HG02938 (cell line): ENCODE results near the gene SPATA20.

ENCODE experiments used
- ATAC-seq: cut with Tn5 transposase; IDR thresholded peaks from one replicate; pipeline ENCODE4 v1.9.1; 2021; ENCODE audit warnings: mild to moderate bottlenecking, moderate library complexity; ENCODE audit not compliant: unreplicated experiment

SPATA20 gene

DNA sequence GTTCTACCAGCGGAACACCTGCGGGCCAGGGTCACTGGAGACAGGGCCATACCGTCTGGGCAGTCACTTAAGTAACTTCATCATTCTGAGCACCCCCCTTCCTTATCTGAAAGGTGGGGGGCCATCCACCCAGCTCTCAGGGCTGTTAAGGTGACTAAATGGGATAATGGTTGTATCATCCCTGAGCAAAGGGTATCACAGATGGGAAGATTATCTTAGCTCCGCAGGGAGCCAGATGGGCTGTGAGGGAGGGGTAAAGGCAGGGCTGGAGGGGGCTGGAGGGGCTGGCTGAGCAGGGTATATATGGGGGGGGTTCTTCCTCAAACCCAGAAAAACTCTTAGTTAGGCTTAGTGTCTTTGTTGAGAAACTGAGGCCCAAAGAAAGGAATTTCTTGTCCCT is 10.7 kb downstream of the SPATA20 start:
- ATAC-seq, result no peak

DNA sequence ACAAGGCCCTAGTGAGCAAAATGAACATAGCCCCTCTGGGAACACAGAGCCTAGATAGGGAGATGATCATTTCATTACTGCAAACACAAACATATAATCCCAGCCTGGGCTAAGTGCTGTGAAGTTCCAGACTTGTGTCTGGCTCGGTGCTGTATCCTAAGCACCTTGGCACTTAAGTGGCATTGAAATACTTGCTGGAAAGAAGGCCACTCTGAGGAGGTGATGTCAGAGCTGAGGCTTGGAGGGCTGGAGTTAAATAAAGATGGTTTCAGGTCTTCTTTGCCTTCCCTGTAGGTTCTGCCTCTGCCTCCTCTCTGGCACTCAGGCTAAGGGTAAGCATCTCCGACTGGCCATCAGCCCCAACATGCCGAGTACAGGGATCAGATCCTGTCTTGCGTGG is 11.1 kb downstream of the SPATA20 start:
- no peak for ATAC-seq

DNA sequence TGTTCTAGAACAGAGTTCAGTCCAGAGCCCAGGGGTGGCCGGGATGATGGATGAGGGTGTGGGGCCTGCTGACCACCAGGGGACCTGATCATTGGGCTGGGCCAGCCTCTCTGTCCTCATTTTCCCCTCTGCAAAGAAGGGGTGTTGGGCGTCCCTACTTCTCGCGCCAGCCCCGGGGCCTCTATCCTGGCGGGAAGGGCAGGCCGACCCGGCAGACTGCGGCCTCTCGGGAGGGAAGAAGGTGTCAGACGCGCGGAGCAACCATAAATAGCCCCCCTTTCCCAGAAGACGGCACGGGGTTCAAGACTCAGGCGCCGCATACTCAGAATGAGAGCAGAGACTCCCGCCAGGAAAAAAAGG is 11.6 kb downstream of the SPATA20 start:
- no peak for ATAC-seq

DNA sequence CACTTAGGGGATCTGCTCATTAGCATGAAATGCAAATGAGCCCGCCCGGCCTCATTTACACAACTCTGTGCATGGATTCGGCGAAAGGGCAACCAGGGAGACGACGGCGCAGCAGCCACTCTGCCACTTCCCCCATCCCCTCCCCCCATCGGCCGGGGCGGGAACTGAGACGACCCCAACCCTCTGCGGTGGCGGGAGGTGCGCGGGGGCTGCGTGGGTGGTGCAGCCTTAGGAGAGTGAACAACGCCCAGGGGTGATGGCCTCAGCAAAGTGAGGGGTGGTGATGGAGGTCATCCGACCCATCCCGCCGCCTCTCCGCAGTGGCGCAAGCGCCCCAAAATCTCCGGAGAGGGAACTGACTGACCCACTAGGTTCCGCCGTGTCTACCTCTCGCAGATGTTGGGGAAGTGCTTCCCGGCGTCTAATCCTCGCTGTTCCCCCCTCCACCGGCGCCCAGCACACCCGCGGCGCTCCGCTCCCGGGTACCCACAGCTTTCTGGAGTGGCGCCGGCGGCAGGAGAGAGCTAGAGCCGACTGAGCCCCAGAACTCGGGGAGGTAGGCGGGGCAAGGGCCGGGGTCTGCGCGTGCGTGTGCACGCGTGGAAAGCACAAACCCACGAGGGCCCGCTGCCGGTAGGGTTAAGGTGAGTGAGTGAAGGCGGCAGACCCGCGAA is 12.1 kb downstream of the SPATA20 start:
- ATAC-seq, result no peak

DNA sequence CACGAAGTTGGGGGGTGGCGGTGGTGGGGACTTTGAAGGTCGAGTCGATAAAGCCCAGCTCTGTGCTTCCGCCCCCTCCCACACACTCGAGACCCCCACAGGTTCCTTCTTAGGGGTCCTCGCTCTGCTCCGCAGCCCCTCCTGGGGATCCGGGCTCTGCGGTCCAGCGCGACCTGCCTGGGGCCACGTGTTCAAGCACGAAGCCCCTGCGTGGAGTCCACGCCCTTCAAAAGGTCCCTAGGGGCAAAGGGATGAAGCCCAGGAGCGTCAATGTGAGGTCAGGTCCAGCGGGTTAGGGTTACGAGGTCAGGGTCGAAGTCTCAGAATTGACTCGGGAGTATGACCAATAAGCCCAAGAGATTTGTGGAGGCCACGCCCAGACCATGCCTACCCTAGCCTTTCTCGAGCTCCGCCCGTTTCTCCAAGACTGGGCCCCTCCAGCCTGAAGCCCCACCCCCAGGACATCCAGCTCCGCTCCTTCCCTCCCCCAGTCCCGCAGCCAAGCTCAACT is 12.8 kb downstream of the SPATA20 start:
- ATAC-seq, result no peak

DNA sequence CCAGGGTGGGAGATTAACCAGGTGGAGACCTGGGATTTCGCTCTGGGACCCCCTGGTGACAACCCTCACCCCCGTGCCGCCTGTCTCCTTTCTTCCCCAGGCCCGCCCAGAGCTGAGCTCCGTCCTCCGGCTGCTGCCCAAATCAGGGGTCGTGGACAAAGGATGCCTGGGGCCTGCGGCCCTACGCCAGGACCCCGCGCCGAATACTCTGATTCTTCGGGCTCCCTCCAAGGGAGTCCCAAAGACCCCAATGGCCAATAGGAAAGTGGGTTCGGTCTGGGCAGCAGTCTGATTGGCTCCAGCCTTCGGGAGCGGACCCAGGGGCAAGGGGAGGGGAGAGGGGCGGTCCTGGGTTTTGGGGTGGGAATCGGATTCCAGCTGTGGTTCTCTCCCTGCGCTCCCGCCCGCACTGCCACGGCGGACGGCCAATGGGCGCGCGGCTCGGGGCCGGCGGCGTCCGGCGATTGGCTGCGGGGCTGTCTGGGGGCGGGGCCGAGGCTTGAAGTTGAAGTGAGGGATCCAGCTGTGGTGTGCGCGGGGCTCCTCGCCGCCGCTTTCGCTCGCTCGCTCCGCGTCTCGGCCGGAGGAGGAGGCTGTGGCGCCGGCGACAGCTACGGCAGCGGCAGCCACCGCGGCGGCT is 13.3 kb downstream of the SPATA20 start, which contains the start of gene CACNA1G:
Gene CACNA1G (plus strand): TSS at position 531 of the 640 bp plus-strand sequence. CDS start 745 bp downstream, outside the sequence.
- peak; percentile 83 for ATAC-seq

DNA sequence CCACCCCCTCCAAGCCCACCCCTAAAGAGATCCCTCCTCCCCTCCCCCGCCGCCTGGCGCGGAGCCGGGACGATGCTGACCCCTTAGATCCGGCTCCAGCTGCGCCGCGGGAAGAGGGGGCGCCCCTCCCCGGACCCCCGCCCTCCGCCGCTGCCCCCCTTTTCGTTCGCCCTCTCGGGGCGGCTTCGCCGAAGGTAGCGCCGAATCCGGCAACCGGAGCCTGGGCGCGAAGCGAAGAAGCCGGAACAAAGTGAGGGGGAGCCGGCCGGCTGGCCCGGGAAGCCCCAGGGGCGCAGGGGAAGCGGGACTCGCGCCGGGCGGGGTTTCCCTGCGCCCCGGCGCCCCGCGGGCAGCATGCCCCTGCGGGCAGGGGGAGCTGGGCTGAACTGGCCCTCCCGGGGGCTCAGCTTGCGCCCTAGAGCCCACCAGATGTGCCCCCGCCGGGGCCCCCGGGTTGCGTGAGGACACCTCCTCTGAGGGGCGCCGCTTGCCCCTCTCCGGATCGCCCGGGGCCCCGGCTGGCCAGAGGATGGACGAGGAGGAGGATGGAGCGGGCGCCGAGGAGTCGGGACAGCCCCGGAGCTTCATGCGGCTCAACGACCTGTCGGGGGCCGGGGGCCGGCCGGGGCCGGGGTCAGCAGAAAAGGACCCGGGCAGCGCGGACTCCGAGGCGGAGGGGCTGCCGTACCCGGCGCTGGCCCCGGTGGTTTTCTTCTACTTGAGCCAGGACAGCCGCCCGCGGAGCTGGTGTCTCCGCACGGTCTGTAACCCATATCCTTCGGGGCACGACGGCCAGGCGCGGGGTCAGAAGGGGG is 14.2 kb downstream of the SPATA20 start:
- ATAC-seq, result no peak

DNA sequence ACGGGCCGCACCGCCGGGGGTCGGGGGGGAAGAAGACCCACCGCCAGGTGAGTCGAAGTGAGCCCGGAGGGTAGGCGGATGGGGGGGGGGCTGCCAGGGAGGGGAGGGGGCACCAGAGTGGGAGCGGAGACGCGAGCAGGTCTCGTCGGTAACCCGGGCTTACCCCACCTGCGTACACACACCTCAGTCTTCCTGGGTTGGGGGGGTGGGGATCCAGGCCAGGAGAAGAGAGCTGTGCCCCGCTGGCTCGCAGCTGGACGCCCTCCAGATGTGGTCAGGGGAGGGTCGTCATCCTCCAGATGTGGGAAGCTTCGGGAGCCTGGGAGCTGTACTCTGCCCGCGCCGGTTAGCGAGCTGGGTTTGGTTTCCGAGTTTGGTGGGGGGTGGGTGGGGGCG is 14.8 kb downstream of the SPATA20 start:
- no peak for ATAC-seq

DNA sequence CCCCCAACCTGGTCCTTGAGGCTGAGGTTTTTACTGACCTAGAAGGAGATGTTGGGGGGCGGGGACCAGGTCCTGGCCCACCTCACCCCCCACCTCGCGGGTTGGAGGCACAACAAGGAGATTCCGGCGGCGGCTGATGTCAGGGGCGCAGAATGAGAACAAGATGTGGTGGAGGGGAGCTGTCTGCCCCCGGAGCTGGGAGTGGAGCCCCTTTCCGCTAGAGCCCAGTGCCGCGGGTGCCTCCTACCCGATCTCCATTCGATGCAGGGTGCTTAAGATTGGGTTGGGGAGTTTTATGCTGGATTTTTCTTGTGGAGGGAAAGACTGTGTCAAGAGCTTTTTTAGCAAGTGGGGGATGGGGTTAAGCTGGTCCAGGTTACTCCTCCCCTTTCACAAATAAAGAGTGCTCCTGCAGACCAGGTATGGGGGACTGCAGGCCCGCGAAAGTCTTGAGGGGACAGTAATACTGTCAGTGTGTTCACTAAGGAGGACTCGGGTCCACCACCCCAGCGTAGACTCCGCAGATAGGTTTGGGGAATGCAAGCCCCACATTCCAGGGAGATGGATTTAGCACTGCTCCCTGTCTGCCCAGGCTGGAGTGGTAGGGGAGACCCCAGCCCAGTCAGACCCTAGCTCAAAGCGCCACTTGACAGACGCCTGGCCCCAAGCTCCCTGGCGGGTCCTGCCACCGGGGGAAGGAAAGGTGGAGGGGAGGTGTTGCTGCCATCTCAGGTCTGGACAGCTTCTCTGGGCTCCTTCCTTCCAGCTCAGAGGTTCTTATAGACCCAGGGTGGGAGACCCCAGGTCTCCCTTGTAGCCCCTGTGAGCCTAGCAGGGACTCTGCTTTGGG is 15.5 kb downstream of the SPATA20 start:
- ATAC-seq, result no peak

DNA sequence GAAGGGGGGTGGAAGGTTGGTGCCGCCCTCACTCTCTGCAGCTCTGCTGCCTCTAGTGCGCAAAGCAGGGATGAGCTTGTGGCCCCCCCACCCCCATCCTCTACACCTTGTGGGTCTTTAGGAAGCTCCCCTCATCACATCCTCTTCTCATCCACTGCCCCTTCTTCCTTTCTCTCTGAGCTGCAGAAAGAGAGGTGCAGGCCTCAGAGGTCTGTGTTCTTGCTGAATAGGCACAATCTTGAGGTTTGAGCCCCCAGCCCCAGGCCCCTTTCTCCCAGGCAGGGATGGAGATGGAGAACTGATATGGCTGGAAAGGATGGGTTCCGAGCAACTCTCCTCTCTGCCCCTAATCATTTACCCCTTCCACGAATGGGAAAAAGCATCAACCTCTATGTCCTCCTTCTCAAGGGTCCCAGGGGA is 16.1 kb downstream of the SPATA20 start:
- no peak for ATAC-seq

DNA sequence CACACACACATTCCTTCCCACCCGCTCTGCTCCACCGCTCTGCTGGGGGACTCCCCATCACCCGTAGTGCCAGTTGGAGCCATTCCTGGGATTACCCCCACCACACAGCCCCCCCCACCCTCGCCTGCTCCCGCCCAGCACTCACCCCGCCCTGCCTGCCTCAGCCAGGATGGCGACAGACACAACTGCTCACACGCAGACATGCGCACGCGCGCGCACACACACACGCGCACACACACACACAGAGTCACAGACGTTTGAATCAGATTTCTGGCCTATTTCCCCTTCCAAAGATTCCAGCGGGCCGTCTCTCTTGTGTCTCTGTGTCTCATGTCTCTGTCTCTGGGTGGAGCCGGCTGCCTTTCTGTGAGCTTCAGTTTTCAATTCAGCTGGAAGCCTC is 17.9 kb downstream of the SPATA20 start:
- no peak for ATAC-seq

DNA sequence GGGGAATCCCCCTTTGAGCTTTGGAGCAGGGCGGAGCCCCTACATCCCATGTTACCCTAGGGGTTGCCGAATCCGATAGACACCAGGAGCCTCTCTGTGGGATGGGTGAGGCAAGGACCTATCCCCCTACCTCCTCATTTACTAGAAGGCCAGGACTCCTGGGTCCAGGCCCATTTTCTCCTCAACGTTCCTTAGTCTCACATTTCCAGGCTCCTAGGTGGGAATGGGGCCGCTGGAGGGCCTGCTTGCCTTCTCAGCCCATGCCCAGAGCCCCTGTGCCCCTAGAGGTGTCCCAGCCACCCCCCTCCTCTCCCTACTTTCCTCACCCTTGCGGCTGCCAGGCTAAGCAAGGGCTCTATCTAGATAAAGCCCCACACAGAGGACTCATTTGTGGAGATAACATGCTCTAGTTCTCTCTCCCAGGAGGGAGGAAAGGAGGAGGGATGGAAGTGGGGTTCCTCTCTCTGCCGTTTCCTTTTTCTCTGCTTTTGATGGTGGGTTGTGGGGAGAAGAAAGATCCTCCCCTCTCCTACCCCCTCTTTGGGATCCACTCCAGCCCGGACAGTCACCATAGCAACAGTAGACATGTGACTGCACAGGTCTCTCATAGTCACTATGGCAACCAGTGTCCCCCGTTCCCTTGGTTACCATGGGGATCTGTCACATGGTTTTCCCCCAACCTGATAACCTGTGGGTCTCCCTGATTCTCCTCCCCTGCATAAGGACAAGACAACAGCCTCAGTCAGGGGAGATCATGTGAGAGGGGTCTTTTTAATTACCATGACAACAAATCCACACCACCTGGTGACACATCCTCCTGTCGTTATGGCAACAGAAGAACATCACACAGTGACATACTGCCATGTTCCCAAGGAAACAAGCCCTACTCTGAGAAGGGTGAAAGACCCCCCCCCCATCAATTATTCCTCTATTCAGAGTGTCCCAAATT is 18.7 kb downstream of the SPATA20 start:
- no peak for ATAC-seq

DNA sequence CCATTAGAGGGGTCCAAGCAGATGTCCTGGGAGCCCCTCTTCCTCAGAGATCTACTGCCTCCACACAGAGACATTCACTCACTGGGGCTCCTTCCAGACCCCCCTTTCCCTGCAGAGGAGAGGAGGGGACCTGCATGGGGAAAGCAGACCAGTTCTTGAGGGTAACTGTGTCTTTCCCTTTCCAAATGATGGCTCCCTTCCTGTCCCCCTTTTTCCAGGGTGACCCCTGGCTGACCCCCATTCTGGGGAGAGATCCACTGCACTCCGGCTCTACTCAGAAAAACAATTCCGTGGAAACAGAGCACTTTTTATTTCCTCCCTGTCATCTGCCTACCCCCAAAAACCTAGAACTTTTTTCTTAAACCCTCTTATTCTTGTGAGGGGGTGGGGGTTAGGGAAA is 19.9 kb downstream of the SPATA20 start:
- no peak for ATAC-seq

DNA sequence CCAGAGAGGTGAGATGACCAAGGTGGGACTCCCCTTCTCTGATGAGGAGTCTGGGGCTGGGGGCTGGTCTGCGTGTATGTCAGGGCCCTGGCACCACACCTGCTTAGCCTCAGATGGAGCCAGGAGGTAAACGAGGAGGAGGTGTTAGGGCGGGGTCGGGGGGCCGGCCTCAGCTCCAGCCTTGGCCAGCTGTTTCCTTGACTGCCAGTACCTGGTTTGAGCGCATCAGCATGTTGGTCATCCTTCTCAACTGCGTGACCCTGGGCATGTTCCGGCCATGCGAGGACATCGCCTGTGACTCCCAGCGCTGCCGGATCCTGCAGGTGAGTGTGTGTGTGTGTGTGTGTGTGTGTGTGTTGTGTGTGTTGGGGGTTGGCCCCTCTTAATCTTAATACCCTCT is 21.7 kb downstream of the SPATA20 start:
- no peak for ATAC-seq

DNA sequence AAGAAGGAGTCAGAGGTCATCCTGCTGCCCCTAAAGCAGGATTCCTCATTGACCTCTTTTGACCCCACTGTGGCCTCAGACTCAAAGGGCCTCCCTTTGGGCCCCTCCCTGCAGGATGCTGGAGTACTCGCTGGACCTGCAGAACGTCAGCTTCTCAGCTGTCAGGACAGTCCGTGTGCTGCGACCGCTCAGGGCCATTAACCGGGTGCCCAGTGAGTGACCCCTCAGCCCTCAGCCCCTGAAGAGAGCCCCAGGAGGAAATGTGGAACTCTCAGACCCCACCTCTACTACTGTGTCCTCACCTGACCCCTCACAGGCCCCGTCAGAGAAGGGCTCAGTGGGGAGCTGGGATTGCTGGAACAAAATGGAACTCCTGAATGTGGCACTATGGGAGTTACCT is 22.6 kb downstream of the SPATA20 start:
- ATAC-seq, result no peak

DNA sequence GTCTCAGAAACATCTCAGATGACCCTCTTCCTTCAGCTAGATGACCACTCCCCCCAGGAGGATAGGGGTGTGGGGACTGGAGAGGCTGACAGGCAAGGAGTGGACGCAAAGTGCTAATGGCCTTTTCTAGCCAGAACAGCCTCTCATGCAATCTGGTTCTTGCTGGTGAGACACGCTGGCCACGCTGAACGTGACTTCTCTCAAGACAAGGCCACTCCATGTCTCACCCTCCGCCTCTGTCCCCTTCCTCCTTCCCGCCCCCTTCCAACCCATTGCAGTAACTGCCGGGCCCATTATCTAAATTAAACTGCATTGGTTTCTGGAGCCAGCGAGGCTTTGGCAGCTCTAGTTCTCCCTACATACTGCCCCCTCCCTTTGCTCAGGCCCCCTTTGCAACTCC is 23.1 kb downstream of the SPATA20 start:
- ATAC-seq, result no peak

DNA sequence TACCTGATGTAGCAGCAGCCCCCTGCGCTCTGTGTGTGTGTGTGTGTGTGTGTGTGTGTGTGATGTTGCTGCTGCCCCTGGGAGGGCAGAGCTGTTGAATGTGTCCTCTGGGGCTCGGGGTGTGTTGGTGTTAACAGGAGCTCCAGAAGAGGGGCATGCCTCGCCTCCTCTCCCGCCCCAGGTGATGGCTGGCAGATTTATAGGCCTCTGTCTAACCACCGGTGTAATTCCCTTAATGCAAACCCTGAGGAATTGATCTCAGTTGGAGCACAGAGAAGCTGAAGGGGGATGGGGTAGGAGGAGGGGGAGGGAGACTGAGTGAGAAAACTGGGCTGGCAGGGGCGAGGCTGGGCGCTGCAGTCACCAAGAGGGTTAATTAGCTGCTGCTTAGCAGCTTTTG is 23.6 kb downstream of the SPATA20 start:
- no peak for ATAC-seq

DNA sequence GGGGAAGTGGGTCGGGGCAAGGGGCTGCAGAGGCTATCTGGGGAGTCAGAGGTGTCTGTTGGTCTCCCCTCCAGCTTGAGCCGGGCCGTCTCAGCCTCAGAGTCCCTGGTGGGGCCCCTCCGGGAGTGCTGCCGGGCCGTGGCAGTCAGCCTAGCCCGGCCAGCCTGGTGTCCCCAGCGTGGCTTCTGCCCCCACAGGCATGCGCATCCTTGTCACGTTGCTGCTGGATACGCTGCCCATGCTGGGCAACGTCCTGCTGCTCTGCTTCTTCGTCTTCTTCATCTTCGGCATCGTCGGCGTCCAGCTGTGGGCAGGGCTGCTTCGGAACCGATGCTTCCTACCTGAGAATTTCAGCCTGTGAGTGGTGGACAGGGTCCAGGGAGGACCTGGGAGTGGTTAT is 24.7 kb downstream of the SPATA20 start:
- ATAC-seq, result no peak

DNA sequence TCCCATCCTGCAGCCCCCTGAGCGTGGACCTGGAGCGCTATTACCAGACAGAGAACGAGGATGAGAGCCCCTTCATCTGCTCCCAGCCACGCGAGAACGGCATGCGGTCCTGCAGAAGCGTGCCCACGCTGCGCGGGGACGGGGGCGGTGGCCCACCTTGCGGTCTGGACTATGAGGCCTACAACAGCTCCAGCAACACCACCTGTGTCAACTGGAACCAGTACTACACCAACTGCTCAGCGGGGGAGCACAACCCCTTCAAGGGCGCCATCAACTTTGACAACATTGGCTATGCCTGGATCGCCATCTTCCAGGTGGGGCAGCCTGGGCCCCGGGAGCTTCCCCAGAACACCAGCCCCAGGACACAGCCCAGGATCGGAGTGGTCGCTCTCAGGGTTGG is 25.6 kb downstream of the SPATA20 start:
- ATAC-seq, result no peak
